Thymus (tissue), 11 donors: Measurements from ENCODE around the gene IL36A. TPM values are rescaled to one million over a fixed set of nuclear protein-coding genes. Genes with fewer than 3 reads are reported as not detected.

Experiments
- DNase-seq, 9 donors: peaks; one replicate each; pipeline ENCODE4 v3.0.0-alpha.2; 2013; ENCODE audit warnings: low spot score in 9 of 9, low read depth in 6 of 9, missing footprints in 1 of 9
- H3K27ac ChIP-seq, 2 donors: one replicate each; pipeline ENCODE4 v1.5.1; 2013; ENCODE audit warnings: control low read depth in 1 of 2, low read depth in 1 of 2, low read length in 1 of 2, mild to moderate bottlenecking in 1 of 2, moderate library complexity in 1 of 2
- H3K27me3 ChIP-seq, 2 donors: one replicate each; pipeline ENCODE4 v1.5.1; 2013; ENCODE audit warnings: low read length in 1 of 2; ENCODE audit not compliant: control insufficient read depth in 2 of 2, insufficient read depth in 1 of 2
- H3K36me3 ChIP-seq, 2 donors: one replicate each; pipeline ENCODE4 v1.5.1; 2013; ENCODE audit warnings: low read length in 1 of 2, mild to moderate bottlenecking in 1 of 2, moderate library complexity in 1 of 2; ENCODE audit not compliant: control insufficient read depth in 2 of 2, insufficient read depth in 2 of 2
- H3K4me1 ChIP-seq, 2 donors: one replicate each; pipeline ENCODE4 v1.5.1; 2013; ENCODE audit warnings: low read length in 2 of 2; ENCODE audit not compliant: control insufficient read depth in 2 of 2, insufficient read depth in 2 of 2
- H3K4me3 ChIP-seq, 2 donors: one replicate each; pipeline ENCODE4 v1.5.1; 2013; ENCODE audit warnings: low read length in 2 of 2, control low read depth in 1 of 2, mild to moderate bottlenecking in 1 of 2
- H3K9me3 ChIP-seq, 2 donors: one replicate each; pipeline ENCODE4 v1.5.1; 2013; ENCODE audit warnings: low read length in 1 of 2, mild to moderate bottlenecking in 1 of 2; ENCODE audit not compliant: control insufficient read depth in 2 of 2, insufficient read depth in 1 of 2
- WGBS: extraction: QIAGEN DNeasy Blood & Tissue Kit; methylation state at CpG from one replicate; pipeline ENCODE4 v1.1.7; 2013; 5-methylcytosine and 5-hydroxymethylcytosine counted together
- polyA plus RNA-seq: library from polyadenylated mRNA; stranded (reverse); fragments of 200-250 nt; gene quantifications from one replicate; pipeline ENCODE4 v1.2.3, GENCODE V29; 2013
- total RNA-seq: library from RNA; stranded (reverse); fragments of 120-200 nt; gene quantifications from one replicate; pipeline ENCODE4 v1.2.4, GENCODE V29; 2013
- donor health status: healthy.

IL36A gene
- total and polyA plus RNA-seq, 2 donors = 0.30 to 0.99 TPM

DNA sequence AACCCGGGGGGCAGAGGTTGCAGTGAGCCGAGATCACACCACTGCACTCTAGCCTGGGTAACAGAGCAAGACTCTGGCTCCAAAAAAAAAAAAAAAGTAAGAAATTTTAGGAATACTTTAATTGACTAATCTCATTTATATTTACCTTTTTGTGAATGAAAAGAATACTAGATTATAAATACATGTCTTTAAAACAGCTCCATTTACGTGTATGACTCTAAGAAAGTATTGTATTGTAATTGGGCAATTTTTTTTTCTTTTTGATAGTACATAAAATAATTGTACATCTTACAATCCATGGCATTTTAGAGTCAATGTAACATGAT lies 8.0 kb downstream of the IL36A start:
- Histone ChIP-seq H3K36me3 (no peaks in the 10 kb centered on the region), H3K27ac (no peak overlapping the region), H3K27me3 (no peaks in the 10 kb centered on the region), H3K9me3 (no peaks in the 10 kb centered on the region), H3K4me1 (peaks cover 5 to 6% of the 10 kb centered on the region in 2 donors), H3K4me3 (no peak overlapping the region)
- 97% methylated on average over 3 of the region's 3 CpGs for WGBS
- DNase-seq = no peak

DNA sequence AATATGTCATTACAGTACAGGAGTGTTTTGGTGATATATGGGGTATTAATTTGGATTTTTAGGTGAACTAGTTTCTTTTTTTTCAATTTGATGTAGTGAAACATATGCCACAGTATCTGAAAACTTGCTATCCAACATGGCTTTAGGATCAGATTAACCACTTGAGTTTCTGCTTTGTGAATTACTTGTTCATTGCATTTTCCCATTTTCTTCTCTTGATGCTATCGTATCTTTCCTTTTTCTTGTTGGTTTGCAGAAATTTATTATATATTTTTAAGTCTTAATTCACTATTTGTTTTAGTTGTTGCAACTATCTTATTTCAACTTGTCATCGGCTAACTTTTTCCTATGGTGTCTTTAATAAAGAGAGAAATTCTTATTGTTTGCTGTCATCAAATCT lies 8.8 kb downstream of the IL36A start:
- WGBS = 97% methylated on average over 2 of the region's 2 CpGs
- DNase-seq = no peak

DNA sequence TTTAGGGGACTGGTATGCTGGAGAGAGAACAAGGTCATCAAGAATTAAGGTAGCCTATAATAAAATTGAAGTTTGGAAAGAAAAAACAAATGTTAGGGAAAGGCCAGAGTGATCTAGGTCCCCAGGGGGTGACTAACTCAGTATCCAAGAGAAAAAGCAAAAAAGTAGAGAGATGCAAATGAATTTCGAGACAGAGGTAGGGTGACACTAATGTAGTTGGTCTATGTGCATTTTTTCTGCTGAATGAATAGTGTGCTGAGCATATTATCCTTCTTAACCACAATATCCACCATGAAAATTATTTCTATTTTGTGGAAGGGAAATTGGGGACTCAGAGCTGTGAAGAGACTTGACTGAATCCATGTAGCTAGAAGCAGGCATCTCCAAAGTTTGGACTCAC lies 9.8 kb downstream of the IL36A start:
- Histone ChIP-seq H3K4me1 (peaks cover 2 to 4% of the 10 kb centered on the region in 2 donors), H3K4me3 (no peak overlapping the region), H3K27ac (no peak overlapping the region), H3K36me3 (no peaks in the 10 kb centered on the region), H3K9me3 (no peaks in the 10 kb centered on the region), H3K27me3 (no peaks in the 10 kb centered on the region)
- WGBS = 95% methylated on average over 1 of the region's 1 CpG
- DNase-seq = no peak

More for the DNA sequence above, 8.8 kb downstream of the IL36A start:
- no peak overlapping the region for H3K4me3 ChIP-seq
- no peaks in the 10 kb centered on the region for H3K36me3 ChIP-seq
- H3K27me3 ChIP-seq = no peaks in the 10 kb centered on the region
- H3K27ac ChIP-seq = no peak overlapping the region
- no peaks in the 10 kb centered on the region for H3K9me3 ChIP-seq
- peaks cover 5 to 6% of the 10 kb centered on the region in 2 donors for H3K4me1 ChIP-seq

DNA sequence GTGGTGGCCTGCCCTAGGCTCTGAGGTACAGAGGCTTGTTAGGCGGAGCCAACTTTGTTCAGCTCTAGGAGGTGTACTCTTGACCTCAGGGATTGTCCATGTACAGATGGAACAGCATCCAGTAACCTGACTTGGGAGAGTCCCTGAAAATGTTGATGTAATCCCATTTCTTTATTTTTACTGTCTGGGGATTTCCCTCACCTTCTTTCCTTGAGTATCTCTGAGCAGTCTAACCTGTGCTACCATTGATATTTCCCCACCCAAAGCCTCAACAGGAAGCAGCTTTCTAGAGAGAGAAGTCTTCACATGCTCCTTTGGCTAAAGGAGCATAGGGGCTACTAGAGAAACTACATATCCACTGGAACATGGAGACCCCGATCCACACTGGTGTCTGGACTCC lies 10.4 kb downstream of the IL36A start:
- Histone ChIP-seq H3K36me3 (no peaks in the 10 kb centered on the region), H3K4me3 (no peak overlapping the region), H3K27me3 (no peaks in the 10 kb centered on the region), H3K27ac (no peak overlapping the region), H3K4me1 (peaks cover 0 to 4% of the 10 kb centered on the region in 2 donors), H3K9me3 (no peaks in the 10 kb centered on the region)
- 96% methylated on average over 2 of the region's 2 CpGs for WGBS
- DNase-seq = peak in 1 of 9 donors; percentile 17

DNA sequence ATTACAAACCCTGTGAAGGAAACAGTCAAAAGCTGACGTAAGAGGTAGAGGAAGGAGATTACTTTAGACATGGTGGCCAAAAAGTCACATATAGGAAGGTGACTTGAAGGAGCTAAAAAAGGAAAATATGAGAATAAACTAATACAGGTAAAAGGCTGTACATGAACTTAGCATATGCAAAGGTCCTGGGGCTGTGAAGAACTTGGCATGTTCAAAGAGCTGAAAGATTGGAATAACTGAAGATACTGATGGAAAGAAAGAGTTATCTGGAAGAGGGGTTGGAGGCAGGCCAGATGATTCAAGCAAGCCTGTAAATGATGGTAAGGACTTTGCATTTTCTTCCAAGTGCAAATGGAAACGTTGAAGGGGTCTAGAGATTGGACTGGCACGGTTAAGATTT lies 13.2 kb downstream of the IL36A start:
- DNase-seq = no peak
- Histone ChIP-seq H3K9me3 (no peaks in the 10 kb centered on the region), H3K36me3 (no peaks in the 10 kb centered on the region), H3K27me3 (no peaks in the 10 kb centered on the region), H3K27ac (no peak overlapping the region), H3K4me1 (peaks cover 0 to 4% of the 10 kb centered on the region in 2 donors), H3K4me3 (no peak overlapping the region)
- WGBS = 92% methylated on average over 3 of the region's 3 CpGs

DNA sequence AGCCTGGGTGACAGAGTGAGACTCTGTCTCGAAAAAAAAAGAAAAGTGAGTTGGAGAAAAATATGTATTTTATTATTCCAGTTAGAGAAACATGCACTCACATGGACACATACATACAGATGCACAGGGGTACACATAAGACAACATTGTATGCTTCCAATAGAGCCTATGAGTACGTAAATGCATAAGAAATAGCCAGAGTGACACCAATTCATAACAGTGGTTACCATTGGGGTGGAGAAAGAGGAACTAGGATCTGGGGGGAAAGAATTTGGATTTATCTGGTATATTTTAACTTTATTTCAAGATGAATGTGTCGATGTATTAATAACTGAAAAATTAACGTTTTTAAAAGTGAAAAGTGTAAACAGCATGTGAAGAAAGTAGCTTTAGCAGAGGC lies 16.1 kb downstream of the IL36A start:
- Histone ChIP-seq H3K27ac (no peak overlapping the region), H3K36me3 (no peaks in the 10 kb centered on the region), H3K4me1 (no peaks in the 10 kb centered on the region), H3K27me3 (no peaks in the 10 kb centered on the region), H3K9me3 (no peaks in the 10 kb centered on the region), H3K4me3 (no peak overlapping the region)
- no peak for DNase-seq
- WGBS = 77% methylated on average over 4 of the region's 4 CpGs

DNA sequence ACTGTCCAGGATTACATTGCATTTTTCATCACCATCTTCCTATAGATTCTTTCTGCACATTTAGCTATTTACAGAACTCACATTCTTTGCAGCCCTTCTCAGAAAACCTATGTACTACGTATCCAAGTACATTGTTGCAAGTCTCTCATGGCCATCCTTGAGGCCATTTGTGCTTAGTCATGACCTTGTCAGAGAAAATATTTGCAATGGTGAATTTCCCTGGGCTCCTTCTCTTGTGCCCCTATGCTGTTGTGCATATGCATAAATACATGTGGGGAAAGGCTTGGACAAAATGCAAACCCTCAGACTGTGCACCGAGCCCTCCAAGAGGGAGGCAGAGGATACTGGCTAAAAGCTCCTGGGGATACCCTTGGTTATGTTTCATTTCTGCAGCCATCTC lies 19.5 kb downstream of the IL36A start:
- H3K4me1 ChIP-seq = no peaks in the 10 kb centered on the region
- WGBS = 94% methylated on average over 2 of the region's 2 CpGs
- H3K4me3 ChIP-seq = no peak overlapping the region
- H3K9me3 ChIP-seq = no peaks in the 10 kb centered on the region
- H3K36me3 ChIP-seq = no peaks in the 10 kb centered on the region
- DNase-seq = no peak
- no peak overlapping the region for H3K27ac ChIP-seq
- H3K27me3 ChIP-seq = peaks cover 0 to 12% of the 10 kb centered on the region in 2 donors

DNA sequence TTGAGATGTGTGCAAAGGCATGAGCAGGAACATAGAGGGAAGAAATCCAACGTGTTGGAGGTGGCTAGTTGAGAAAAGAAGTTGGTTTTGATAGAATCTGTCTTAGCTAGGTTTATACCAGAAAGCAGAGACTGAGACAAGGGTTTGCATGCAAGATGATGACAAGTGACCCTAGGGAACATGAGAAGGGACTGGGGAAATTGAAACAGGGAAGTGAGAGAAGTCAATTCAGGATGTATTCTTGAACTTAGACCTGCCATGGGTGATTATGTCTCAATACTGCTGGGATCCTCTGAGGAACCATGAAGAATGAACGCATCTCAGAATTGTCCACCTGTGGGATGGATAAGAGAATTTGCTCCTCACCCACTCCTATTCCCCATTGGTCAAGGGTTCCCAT lies 20.5 kb downstream of the IL36A start:
- whole genome bisulfite sequencing = 77% methylated on average over 2 of the region's 2 CpGs
- H3K27me3 ChIP-seq = peaks cover 0 to 13% of the 10 kb centered on the region in 2 donors
- no peak for DNase-seq

DNA sequence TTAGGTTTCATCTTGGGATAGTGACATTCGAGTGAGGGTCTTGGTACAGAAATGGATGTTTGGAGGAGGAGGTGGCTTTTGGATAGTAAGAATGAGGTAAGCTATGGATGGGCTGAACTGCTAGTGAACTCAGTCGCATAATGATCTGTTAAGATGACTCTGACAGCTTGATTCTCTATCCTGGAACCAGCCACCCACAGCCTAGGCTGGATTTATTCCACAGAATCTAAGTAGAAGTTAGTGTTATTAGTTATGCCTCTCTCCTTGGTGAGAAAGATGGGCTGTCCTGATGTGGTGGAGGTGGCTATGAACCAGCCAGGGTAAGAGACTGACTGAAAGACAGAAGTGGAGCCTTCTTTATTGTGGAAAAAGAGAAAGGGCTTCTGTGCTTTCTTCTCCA lies 22.4 kb downstream of the IL36A start:
- Histone ChIP-seq H3K9me3 (no peaks in the 10 kb centered on the region), H3K27me3 (peaks cover 0 to 15% of the 10 kb centered on the region in 2 donors), H3K4me1 (no peaks in the 10 kb centered on the region), H3K36me3 (no peaks in the 10 kb centered on the region), H3K4me3 (no peak overlapping the region), H3K27ac (no peak overlapping the region)
- no peak for DNase-seq
- WGBS = 97% methylated on average over 2 of the region's 2 CpGs

More for the DNA sequence above, 20.5 kb downstream of the IL36A start:
- H3K27ac ChIP-seq = no peak overlapping the region
- no peak overlapping the region for H3K4me3 ChIP-seq
- no peaks in the 10 kb centered on the region for H3K36me3 ChIP-seq
- H3K4me1 ChIP-seq = no peaks in the 10 kb centered on the region
- H3K9me3 ChIP-seq = no peaks in the 10 kb centered on the region

DNA sequence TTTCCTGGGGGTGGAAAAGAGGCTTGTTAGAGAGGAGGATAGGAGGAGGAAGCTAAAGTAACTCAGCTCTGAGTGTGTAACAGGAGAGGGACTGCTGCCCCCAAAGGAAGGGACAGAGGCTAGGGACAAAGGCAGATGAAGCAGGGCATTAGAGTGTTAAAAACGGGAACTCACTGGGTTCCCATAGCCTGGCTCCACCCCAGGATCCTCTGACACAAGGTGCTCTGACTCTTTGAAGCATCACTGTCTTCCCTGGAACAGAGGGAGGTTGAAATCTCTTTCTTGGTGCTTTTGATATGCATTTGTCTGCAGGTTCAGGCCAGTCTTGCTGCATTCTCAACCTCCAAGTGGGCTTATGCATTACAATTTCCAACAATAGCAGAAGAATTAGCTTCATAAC lies 22.9 kb downstream of the IL36A start:
- peaks cover 0 to 15% of the 10 kb centered on the region in 2 donors for H3K27me3 ChIP-seq
- H3K4me3 ChIP-seq = no peak overlapping the region
- H3K9me3 ChIP-seq = no peaks in the 10 kb centered on the region
- H3K4me1 ChIP-seq = no peaks in the 10 kb centered on the region
- 10% methylated on average over 1 of the region's 1 CpG for WGBS
- H3K36me3 ChIP-seq = no peaks in the 10 kb centered on the region
- DNase-seq = no peak
- no peak overlapping the region for H3K27ac ChIP-seq
